ENCODE measurements around the gene LSM10.

The LSM10 gene

GRCh38 chr1:36402504-36402890 lies 4.8 kb upstream of the LSM10 start:
- no peak for DNase-seq (ENCODE audit: extremely low spot score)
- TF ChIP-seq HDGF (IDR thresholded peaks at IDR 0.05; ENCODE audit: borderline replicate concordance) = no peak
- TF ChIP-seq FOXM1 (IDR thresholded peaks at IDR 0.05; ENCODE audit: borderline replicate concordance) = no peak
- TF ChIP-seq NFRKB (IDR thresholded peaks at IDR 0.05) = no peak
- no peak for TF ChIP-seq SP1 (IDR thresholded peaks at IDR 0.05)
- no peak for TF ChIP-seq ELF4 (IDR thresholded peaks at IDR 0.05)
- no peak for TF ChIP-seq FOXA1 (IDR thresholded peaks at IDR 0.05)
- TF ChIP-seq FOXK2 (IDR thresholded peaks at IDR 0.05) = no peak
- TF ChIP-seq TARDBP (IDR thresholded peaks at IDR 0.05) = no peak
- no peak for TF ChIP-seq BHLHE40 (IDR thresholded peaks at IDR 0.05; ENCODE audit: borderline replicate concordance)
- TF ChIP-seq ZNF384 (IDR thresholded peaks at IDR 0.05) = no peak
- TF ChIP-seq L3MBTL2 (conservative IDR thresholded peaks at IDR 0.05) = no peak
- no peak for TF ChIP-seq LEF1 (IDR thresholded peaks at IDR 0.05; ENCODE audit: borderline replicate concordance)
- ChIA-PET POLR2A (interaction anchor here (7.7 kb wide), 1 partner anchor 15 kb away, joined by 147 read pairs; no protein-coding TSS in a partner anchor), CTCF (interaction anchor here (0.6 to 0.7 kb wide), 2 partner anchors 10 to 179 kb away, joined by 3 read pairs; no protein-coding TSS in a partner anchor)

GRCh38 chr1:36401602-36402503 lies 4.1 kb upstream of the LSM10 start:
- CTCF ChIA-PET = interaction anchor here (0.7 kb wide), 1 partner anchor 10 kb away, joined by 3 read pairs; no protein-coding TSS in a partner anchor
- TF ChIP-seq ZNF384 (IDR thresholded peaks at IDR 0.05) (no peak), SP1 (IDR thresholded peaks at IDR 0.05) (no peak), SUZ12 (IDR thresholded peaks at IDR 0.05) (no peak), TARDBP (IDR thresholded peaks at IDR 0.05) (no peak), PKNOX1 (IDR thresholded peaks at IDR 0.05) (no peak), HDGF (IDR thresholded peaks at IDR 0.05; ENCODE audit: borderline replicate concordance) (no peak), ELF4 (IDR thresholded peaks at IDR 0.05) (no peak), FOXA1 (IDR thresholded peaks at IDR 0.05) (no peak), BHLHE40 (IDR thresholded peaks at IDR 0.05; ENCODE audit: borderline replicate concordance) (no peak), FOXK2 (IDR thresholded peaks at IDR 0.05) (no peak), NFRKB (IDR thresholded peaks at IDR 0.05) (no peak), CTBP1 (IDR thresholded peaks at IDR 0.05; ENCODE audit: borderline replicate concordance) (no peak), ARNT (IDR thresholded peaks at IDR 0.05) (no peak), LEF1 (IDR thresholded peaks at IDR 0.05; ENCODE audit: borderline replicate concordance) (no peak), L3MBTL2 (conservative IDR thresholded peaks at IDR 0.05) (no peak), FOXM1 (IDR thresholded peaks at IDR 0.05; ENCODE audit: borderline replicate concordance) (no peak)

GRCh38 chr1:36400825-36401601 lies 3.3 kb upstream of the LSM10 start:
- ChIA-PET POLR2A (interaction anchor here (0.6 to 7.7 kb wide), 5 partner anchors 11 to 948 kb away, joined by 3 to 147 read pairs (median 6); partner anchors contain the start of genes OSCP1 and STK40), CTCF (no interaction called here)
- DNase-seq (ENCODE audit: extremely low spot score) = no peak
- no peak for TF ChIP-seq TARDBP (IDR thresholded peaks at IDR 0.05)
- no peak for TF ChIP-seq SUZ12 (IDR thresholded peaks at IDR 0.05)
- TF ChIP-seq ELF4 (IDR thresholded peaks at IDR 0.05) = no peak
- TF ChIP-seq ARNT (IDR thresholded peaks at IDR 0.05) = no peak
- no peak for TF ChIP-seq BHLHE40 (IDR thresholded peaks at IDR 0.05; ENCODE audit: borderline replicate concordance)
- TF ChIP-seq CTBP1 (IDR thresholded peaks at IDR 0.05; ENCODE audit: borderline replicate concordance) = no peak
- TF ChIP-seq SP1 (IDR thresholded peaks at IDR 0.05) = no peak
- TF ChIP-seq HDGF (IDR thresholded peaks at IDR 0.05; ENCODE audit: borderline replicate concordance) = no peak
- no peak for TF ChIP-seq ZNF384 (IDR thresholded peaks at IDR 0.05)
- TF ChIP-seq FOXA1 (IDR thresholded peaks at IDR 0.05) = no peak
- no peak for TF ChIP-seq FOXM1 (IDR thresholded peaks at IDR 0.05; ENCODE audit: borderline replicate concordance)
- no peak for TF ChIP-seq PKNOX1 (IDR thresholded peaks at IDR 0.05)
- TF ChIP-seq LEF1 (IDR thresholded peaks at IDR 0.05; ENCODE audit: borderline replicate concordance) = no peak
- TF ChIP-seq L3MBTL2 (conservative IDR thresholded peaks at IDR 0.05) = no peak
- TF ChIP-seq FOXK2 (IDR thresholded peaks at IDR 0.05) = no peak

More at GRCh38 chr1:36401602-36402503, 4.1 kb upstream of the LSM10 start:
- DNase-seq (ENCODE audit: extremely low spot score) = no peak
- POLR2A ChIA-PET = interaction anchor here (0.6 to 7.7 kb wide), 3 partner anchors 14 to 947 kb away, joined by 4 to 147 read pairs (median 8); partner anchors contain the start of gene OSCP1

GRCh38 chr1:36400514-36400824 lies 2.8 kb upstream of the LSM10 start:
- DNase-seq (ENCODE audit: extremely low spot score) = no peak
- TF ChIP-seq FOXM1 (IDR thresholded peaks at IDR 0.05; ENCODE audit: borderline replicate concordance) (no peak), BHLHE40 (IDR thresholded peaks at IDR 0.05; ENCODE audit: borderline replicate concordance) (no peak), PKNOX1 (IDR thresholded peaks at IDR 0.05) (no peak), ARNT (IDR thresholded peaks at IDR 0.05) (no peak), SP1 (IDR thresholded peaks at IDR 0.05) (no peak), FOXK2 (IDR thresholded peaks at IDR 0.05) (no peak), CTBP1 (IDR thresholded peaks at IDR 0.05; ENCODE audit: borderline replicate concordance) (no peak), NFRKB (IDR thresholded peaks at IDR 0.05) (no peak), FOXA1 (IDR thresholded peaks at IDR 0.05) (no peak), TARDBP (IDR thresholded peaks at IDR 0.05) (no peak)
- ChIA-PET POLR2A (interaction anchor here (0.8 to 7.7 kb wide), 4 partner anchors 12 to 50 kb away, joined by 3 to 147 read pairs (median 7); partner anchors contain the start of genes OSCP1 and STK40), CTCF (interaction anchor here (1.5 kb wide), 1 partner anchor 13 kb away, joined by 5 read pairs; no protein-coding TSS in a partner anchor)

Data from HEK293T (cell line).